HL-60/S4 treated with retinoic acid at 250 ng/mL for 4 days and 3 days (cell line): ENCODE results near the gene FAM149A.

Experiments
- in situ Hi-C: fragments of 300-500 bp; cut with MboI; formaldehyde crosslinking; loops from 2 replicates; pipeline ENCODE4 v1.7.0; 2022; ENCODE audit warnings: low sequenced_read_pairs

FAM149A gene

GRCh38 chr4:186151499-186151898, 47.0 kb downstream of the FAM149A start:
- in situ Hi-C loops = no loop called here

GRCh38 chr4:186158021-186158813, 53.7 kb downstream of the FAM149A start:
- in situ Hi-C loops = no loop called here

GRCh38 chr4:186158966-186159365, 54.5 kb downstream of the FAM149A start:
- in situ Hi-C loops = no loop called here

GRCh38 chr4:186159613-186160012, 55.1 kb downstream of the FAM149A start:
- in situ Hi-C loops = no loop called here

DNA sequence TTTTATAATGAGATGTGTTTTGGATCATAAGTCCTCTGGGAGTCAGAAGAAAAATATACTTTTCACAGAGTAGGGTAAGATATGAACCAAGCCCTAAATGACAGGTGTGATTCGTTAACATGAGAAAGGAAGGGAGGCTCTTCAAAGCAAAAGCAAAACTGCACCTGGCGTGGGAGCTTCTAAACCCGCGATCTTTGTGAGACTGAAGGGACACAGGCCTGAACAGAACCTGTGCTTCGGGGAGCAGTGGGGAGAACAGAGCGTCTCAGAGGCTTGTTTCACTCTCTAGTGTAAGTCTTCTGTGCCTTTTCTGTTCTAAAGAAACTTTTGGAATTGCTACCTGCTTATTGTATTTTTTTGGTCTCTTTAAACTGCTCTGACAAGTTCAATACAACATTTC, 56.6 kb downstream of the FAM149A start:
- in situ Hi-C loops = no loop called here

DNA sequence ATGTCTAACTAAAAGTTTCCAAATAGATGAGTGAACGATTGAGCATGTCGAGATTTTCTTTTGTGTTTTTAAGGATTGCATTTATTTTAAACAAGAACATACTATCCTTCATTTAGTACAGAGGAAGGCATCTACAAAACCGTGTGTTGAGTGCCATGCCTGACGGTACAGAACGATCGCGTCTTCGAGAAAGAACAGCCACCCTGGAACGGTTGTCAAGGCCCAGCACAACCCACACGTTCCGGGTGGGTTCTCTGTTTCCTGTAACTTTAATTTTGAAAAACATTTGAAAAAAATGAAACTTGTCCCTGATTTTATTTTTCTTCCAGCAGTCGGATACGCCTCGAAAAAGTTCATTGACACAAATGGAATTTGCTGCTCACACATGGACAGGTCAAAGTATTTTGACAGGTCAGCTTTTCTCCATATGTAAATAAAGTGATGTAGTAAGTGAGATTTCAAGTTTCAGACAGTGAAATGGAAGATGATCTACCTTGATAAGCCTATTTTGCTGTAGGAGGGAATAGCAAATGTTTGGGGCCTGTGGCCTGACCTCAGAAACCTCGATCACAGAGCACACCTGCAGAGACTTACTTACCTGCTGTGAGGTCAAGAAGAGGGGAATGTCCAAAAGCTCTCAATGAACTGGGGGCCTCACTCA, 62.5 kb downstream of the FAM149A start:
- in situ Hi-C loops = no loop called here

DNA sequence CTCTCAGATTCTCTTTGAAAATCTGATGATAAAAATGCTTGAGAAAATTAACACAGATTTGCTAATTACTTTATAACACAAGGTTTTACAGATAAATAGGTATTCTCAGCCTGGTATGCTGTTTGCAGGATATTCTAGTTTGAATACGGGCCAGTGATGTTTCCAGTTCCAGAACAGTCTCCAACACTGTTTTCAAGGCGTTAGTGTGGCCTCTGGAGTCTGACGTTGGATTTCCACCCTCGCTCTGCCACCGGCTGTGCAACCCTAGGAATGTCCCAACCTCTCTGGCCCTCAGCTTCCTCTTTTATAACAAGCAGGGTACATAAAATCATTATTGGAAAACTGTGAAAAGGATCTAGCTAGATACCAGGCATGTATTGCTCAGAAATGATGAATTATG, 63.1 kb downstream of the FAM149A start:
- in situ Hi-C loops = no loop called here

GRCh38 chr4:186168750-186169149, 64.2 kb downstream of the FAM149A start:
- in situ Hi-C loops = no loop called here

DNA sequence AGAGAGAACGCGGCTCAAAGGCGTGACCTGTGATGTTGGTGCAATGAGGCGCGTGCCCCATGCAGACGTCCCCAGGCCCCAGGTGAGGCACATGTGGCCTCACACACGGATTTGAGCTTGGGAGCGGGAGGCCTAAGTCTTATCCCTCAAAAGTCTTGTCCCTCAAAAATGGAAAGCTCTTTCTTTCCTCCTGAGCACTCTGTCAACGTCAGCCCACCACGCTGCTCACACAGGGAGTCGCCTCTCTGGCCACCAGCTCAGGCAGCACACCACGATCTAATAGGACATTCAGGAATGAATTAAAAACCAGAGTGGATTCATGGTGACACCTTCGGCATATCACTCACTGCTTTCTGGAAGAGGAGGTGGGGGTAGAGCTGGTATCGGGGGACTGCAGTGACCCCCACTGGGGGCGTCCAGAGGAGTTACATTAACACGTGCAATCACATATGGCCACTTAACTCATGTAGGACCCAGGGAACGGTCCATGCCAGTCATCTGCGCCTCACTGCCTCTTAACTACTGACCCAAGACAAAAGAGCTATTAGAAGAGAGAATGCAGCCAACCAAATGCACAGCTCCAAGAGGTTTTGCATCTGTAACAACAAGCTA, 64.9 kb downstream of the FAM149A start:
- in situ Hi-C loops = no loop called here

DNA sequence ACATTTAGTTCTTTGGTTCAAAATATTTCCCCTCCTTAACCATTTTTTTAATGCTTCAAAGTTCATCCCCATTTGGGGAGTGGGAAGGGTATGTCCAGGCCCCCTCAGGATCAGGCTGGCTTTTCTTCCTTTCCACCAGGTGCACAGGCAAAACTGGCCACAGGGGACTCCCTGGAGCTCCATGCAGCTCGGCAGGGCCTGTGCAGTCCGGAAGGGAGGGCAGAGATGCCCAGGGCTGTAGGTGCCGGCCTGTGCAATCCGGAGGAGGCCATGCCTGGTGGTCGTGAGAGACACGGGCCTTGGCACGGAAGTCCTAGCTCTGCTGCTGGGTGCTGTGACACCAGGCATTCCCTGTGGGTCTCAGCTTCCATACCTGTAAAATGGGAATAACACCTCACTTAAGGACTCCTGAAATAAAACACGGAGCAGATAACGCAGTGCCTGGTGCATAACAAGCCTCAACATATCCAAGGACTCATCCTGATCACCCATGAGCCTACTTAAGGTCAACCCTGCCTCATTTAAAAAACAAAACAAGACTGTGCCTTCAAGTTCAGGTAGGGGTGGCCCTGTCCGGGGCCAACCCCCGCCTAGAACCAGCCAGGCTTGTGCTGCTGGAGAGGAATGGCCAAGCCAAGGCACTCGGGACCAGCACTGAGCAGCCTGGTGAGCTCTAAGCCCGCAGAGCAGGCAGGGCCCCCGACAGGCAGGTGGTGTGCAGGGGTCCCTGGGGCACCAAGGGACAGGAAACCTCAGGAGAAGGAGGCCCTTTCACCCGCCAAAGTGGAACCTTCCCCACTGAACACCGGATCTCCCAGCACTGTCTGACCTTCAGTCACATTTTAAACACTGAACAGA, 65.7 kb downstream of the FAM149A start:
- in situ Hi-C loops = no loop called here

GRCh38 chr4:186170966-186171365, 66.5 kb downstream of the FAM149A start:
- in situ Hi-C loops = no loop called here

GRCh38 chr4:186172546-186172945, 68.0 kb downstream of the FAM149A start:
- in situ Hi-C loops = no loop called here

GRCh38 chr4:186188107-186188506, 83.6 kb downstream of the FAM149A start:
- in situ Hi-C loops = no loop called here

- in situ Hi-C loops = no loop called here
These were observed 85.2 kb downstream of the FAM149A start for GRCh38 chr4:186189656-186190055.

- in situ Hi-C loops = no loop called here
These were observed 86.2 kb downstream of the FAM149A start for GRCh38 chr4:186190581-186191199.

GRCh38 chr4:186191200-186192065, 86.9 kb downstream of the FAM149A start, which contains the start of gene CYP4V2:
TSS of gene CYP4V2 (plus strand) at chr4:186191567. CDS start at chr4:186191824, 257 bp downstream.
- in situ Hi-C loops = no loop called here

DNA sequence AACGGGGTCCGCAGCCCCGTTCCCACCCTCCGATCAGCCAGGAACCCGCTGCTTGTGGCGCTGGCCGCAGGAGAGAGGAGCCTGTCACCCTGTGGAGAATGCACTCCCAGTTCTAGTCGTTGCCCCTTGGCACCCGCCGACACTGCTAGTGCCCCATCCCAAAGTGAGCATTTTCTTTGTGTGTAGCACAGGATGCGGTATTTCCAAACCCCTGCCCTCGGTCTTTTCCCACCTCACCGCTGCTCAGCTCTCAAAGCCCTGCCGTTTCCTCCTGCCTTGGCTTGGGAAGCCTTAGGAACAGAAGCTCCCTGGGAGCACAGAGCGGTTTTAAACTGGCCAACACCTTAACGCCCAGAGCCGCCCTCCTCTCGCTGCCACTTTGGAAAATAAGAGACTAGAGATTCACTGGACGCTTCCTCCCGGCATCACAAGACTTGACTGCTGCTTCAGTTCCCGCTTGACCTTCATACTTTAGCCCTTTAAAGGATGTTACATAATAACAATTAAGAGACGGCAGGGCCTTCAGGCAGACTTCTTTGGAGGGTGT, 87.6 kb downstream of the FAM149A start:
- in situ Hi-C loops = no loop called here

DNA sequence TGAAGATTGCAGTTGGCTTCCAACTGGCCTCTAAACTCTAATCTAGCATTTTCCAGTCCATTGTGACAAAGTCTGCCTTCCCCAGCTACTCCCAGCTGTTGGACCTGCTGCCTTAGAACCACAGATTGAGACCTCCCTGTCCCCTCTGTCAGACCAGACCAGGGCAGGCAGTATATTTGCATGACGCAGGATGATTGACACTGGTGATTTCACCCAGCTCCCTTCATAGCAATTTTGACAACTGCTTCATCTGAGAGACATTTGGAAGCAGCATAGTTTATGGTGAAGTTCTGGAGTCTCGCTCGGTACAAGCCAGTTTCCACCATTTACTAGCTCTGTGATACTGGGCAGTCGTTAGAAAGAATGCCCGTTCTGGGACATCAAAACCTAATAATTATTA, 89.3 kb downstream of the FAM149A start:
- in situ Hi-C loops = no loop called here

GRCh38 chr4:186196063-186196462, 91.6 kb downstream of the FAM149A start:
- in situ Hi-C loops = no loop called here
